HEK293T (cell line): ENCODE measurements around the gene SELENOT.
A peak's percentile ranks its signal among the peaks of the same experiment; 100 is the strongest.
"Not testable (repeated sequence)": the region's sequence is repeated elsewhere in the genome, so short reads cannot be mapped to it uniquely, and the experiment has no call there.

Experiments
- CTCF ChIA-PET: fragments of 350-600 bp; formaldehyde crosslinking; extraction: SDS; loops from one replicate; lab custom pipeline; 2021; ENCODE audit warnings: antibody characterized with exemption, inconsistent platforms; lab: Yijun Ruan, JAX
- POLR2A ChIA-PET: fragments of 350-600 bp; formaldehyde crosslinking; extraction: SDS; loops from one replicate; lab custom pipeline; 2020; ENCODE audit warnings: antibody characterized with exemption, inconsistent platforms; lab: Yijun Ruan, JAX
- DNase-seq: peaks from one replicate; pipeline ENCODE4 v3.0.0; 2012; ENCODE audit warnings: mixed read lengths; ENCODE audit errors: extremely low spot score
- ARNT ChIP-seq: fragments of 450-650 bp; IDR thresholded peaks from 2 replicates; pipeline ENCODE4 v1.6.1; 2017; ENCODE audit warnings: mild to moderate bottlenecking
- BHLHE40 ChIP-seq: fragments of 450-650 bp; IDR thresholded peaks from 2 replicates; pipeline ENCODE4 v1.6.1; 2016; ENCODE audit warnings: mild to moderate bottlenecking, moderate library complexity, borderline replicate concordance
- CTBP1 ChIP-seq: fragments of 450-650 bp; IDR thresholded peaks from 2 replicates; pipeline ENCODE4 v1.6.1; 2016; ENCODE audit warnings: borderline replicate concordance
- ELF4 ChIP-seq: fragments of 450-650 bp; IDR thresholded peaks from 2 replicates; pipeline ENCODE4 v1.6.1; 2017; ENCODE audit warnings: antibody characterized with exemption
- FOXA1 ChIP-seq: fragments of 450-650 bp; IDR thresholded peaks from 2 replicates; pipeline ENCODE4 v1.6.1; 2016; ENCODE audit warnings: mild to moderate bottlenecking
- FOXK2 ChIP-seq: fragments of 450-650 bp; IDR thresholded peaks from 2 replicates; pipeline ENCODE4 v1.6.1; 2016; ENCODE audit warnings: mild to moderate bottlenecking
- FOXM1 ChIP-seq: fragments of 450-650 bp; IDR thresholded peaks from 2 replicates; pipeline ENCODE4 v1.6.1; 2017; ENCODE audit warnings: mild to moderate bottlenecking, borderline replicate concordance
- HDGF ChIP-seq: fragments of 450-650 bp; IDR thresholded peaks from 2 replicates; pipeline ENCODE4 v1.6.1; 2017; ENCODE audit warnings: antibody characterized with exemption, borderline replicate concordance
- L3MBTL2 ChIP-seq: fragments of 450-650 bp; conservative IDR thresholded peaks from 2 replicates; pipeline ENCODE4 v1.6.1; 2016; ENCODE audit warnings: mild to moderate bottlenecking
- LEF1 ChIP-seq: fragments of 450-650 bp; IDR thresholded peaks from 2 replicates; pipeline ENCODE4 v1.6.1; 2017; ENCODE audit warnings: mild to moderate bottlenecking, borderline replicate concordance
- NFRKB ChIP-seq: fragments of 450-650 bp; IDR thresholded peaks from 2 replicates; pipeline ENCODE4 v1.6.1; 2016; ENCODE audit warnings: mild to moderate bottlenecking, moderate library complexity
- PKNOX1 ChIP-seq: fragments of 450-650 bp; IDR thresholded peaks from 2 replicates; pipeline ENCODE4 v1.6.1; 2016
- SP1 ChIP-seq: fragments of 450-650 bp; IDR thresholded peaks from 2 replicates; pipeline ENCODE4 v1.6.1; 2017
- SUZ12 ChIP-seq: fragments of 450-650 bp; IDR thresholded peaks from 2 replicates; pipeline ENCODE4 v1.6.1; 2016; ENCODE audit warnings: mild to moderate bottlenecking
- TARDBP ChIP-seq: fragments of 450-650 bp; IDR thresholded peaks from 2 replicates; pipeline ENCODE4 v1.6.1; 2016
- ZNF384 ChIP-seq: fragments of 450-650 bp; IDR thresholded peaks from 2 replicates; pipeline ENCODE4 v1.6.1; 2016

SELENOT gene

GRCh38 chr3:150594150-150594549 is 9.0 kb upstream of the SELENOT start:
- ChIA-PET POLR2A (no interaction called here), CTCF (interaction anchor here (0.6 to 1.2 kb wide), 2 partner anchors 25 to 170 kb away, joined by 3 to 8 read pairs; no protein-coding TSS in a partner anchor)
- no peak for DNase-seq
- no peak for TF ChIP-seq SUZ12
- no peak for TF ChIP-seq FOXA1
- TF ChIP-seq TARDBP, result no peak
- no peak for TF ChIP-seq ZNF384
- no peak for TF ChIP-seq NFRKB
- no peak for TF ChIP-seq PKNOX1
- no peak for TF ChIP-seq L3MBTL2
- no peak for TF ChIP-seq BHLHE40

DNA sequence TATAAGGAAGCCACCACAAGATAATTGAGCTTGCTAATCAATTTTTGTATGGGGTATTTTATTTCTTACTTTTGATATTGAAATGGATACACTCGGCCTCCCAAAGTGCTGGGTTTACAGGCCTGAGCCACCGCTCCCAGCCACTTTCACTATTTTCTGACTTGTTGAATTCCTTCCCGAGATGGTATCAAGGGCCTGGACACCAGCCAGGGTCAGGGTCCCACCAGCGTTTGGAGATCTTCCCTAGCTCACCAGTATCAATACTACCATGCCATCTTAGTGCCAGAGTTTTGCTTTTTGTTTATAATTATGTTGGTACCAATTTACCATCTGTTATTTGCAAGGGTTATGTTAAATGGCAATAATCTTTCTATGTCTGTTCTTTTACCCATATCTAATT is 5.5 kb upstream of the SELENOT start:
- POLR2A ChIA-PET, result no interaction called here
- TF ChIP-seq CTBP1, result no peak
- TF ChIP-seq FOXK2, result no peak
- no peak for TF ChIP-seq PKNOX1
- no peak for TF ChIP-seq ARNT
- no peak for TF ChIP-seq TARDBP
- no peak for TF ChIP-seq SUZ12
- no peak for TF ChIP-seq ZNF384
- DNase-seq, result no peak
- CTCF ChIA-PET, result no interaction called here

DNA sequence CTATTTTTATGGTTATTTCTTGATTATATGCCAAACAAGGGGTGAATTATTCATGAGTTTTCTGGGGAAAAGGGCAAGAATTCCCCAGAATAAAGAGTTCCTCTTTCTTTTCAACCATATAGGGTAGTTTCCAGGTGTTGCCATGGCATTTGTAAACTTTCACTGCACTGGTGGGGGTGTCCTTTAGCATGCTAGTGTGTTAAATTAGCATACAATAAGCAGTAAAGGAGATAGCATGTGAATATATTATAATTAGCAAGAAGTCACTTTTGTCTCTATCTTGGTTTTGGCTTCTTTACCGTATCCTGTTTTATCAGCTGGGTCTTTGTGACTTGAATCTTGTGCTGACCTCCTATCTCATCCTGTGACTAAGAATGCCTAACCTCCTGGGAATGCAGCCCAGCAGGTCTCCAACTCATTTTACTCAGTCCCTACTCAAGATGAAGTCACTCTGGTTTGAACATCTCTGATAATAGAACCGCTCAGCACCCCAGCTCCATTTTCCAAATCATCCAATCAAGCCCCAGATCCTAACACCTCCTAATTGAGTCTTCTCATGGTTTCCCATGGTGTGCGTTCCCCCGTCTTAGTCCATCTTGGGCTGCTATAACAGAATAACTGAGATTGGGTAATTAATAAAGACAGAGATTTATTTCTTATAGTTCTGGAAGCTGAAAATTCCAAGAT is 3.4 kb upstream of the SELENOT start:
- ChIA-PET POLR2A (no interaction called here), CTCF (no interaction called here)
- TF ChIP-seq CTBP1 (no peak), ZNF384 (no peak), FOXK2 (no peak), SP1 (no peak), ARNT (no peak), FOXM1 (no peak), L3MBTL2 (no peak), SUZ12 (no peak), BHLHE40 (no peak), NFRKB (no peak), HDGF (no peak), FOXA1 (no peak), LEF1 (no peak), PKNOX1 (no peak), ELF4 (no peak), TARDBP (no peak)
- DNase-seq, result no peak

- POLR2A ChIA-PET, CTCF ChIA-PET, DNase-seq: not testable (repeated sequence)
Observed at GRCh38 chr3:150600647-150601530, 2.2 kb upstream of the SELENOT start.

GRCh38 chr3:150602426-150603152 is 532 bp upstream of the SELENOT start:
- ChIA-PET POLR2A (interaction anchor here (0.5 to 1.4 kb wide), 16 partner anchors 10 to 162 kb away, joined by 3 to 5 read pairs (median 4); partner anchors contain the start of genes EIF2A and SERP1), CTCF (interaction anchor here (0.5 to 1.0 kb wide), 3 partner anchors 13 to 626 kb away, joined by 3 read pairs; no protein-coding TSS in a partner anchor)
- DNase-seq, result no peak
- TF ChIP-seq ARNT, result no peak
- TF ChIP-seq NFRKB, result peak; percentile 39; the same call in 1 of the 2 replicates
- TF ChIP-seq FOXA1, result no peak
- peak; percentile 25; the same call in 1 of the 2 replicates for TF ChIP-seq L3MBTL2

DNA sequence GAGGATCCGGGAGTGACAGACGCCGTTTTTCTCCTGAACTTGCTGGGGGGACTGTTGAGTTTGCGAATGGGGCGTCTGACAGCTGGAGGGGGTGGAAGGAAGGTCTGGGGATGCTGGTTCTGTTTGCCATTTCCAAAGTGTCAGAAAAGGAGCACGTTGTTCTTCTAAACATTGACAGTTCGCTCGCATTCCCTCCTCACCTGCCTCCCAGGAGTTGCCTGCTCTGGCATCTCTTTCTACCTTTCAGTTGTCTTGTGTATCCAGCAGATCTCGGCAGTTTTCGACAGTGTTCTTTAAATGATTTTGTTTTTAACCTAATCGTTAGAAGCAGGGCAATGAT is 829 bp downstream of the SELENOT start:
- ChIA-PET CTCF (no interaction called here), POLR2A (no interaction called here)
- TF ChIP-seq FOXA1 (no peak), SUZ12 (no peak), L3MBTL2 (no peak), HDGF (no peak), BHLHE40 (no peak), LEF1 (no peak), CTBP1 (no peak), SP1 (no peak), PKNOX1 (no peak), NFRKB (no peak), ZNF384 (no peak), FOXM1 (no peak), FOXK2 (no peak), TARDBP (no peak)
- DNase-seq, result peak; percentile 15
